ENCODE results near the gene FAM76B.

GRCh38 chr11:95762534-95762933 is 27.0 kb downstream of the FAM76B start:
- TF ChIP-seq CTCF (conservative IDR thresholded peaks at IDR 0.05; ENCODE audit: low read depth, low read length) (no peak), EZH2 (IDR thresholded peaks at IDR 0.05; ENCODE audit: borderline replicate concordance, low read depth, low read length, poor library complexity, severe bottlenecking) (no peak)

All from A673 (cell line).